Measurements from ENCODE around the gene P3R3URF. TPM values are rescaled to one million over a fixed set of nuclear protein-coding genes. Genes with fewer than 3 reads are reported as not detected.

The P3R3URF gene
- total and polyA plus RNA-seq, 5 donors from 2014 or later: not detected

GRCh38 chr1:46133781-46134350 is 42.4 kb downstream of the P3R3URF start:
- Mint-ChIP-seq H3K9me3 (peaks cover 0 to 4% (median 0%) of the 10 kb centered on the region in 7 donors), H3K27me3 (peaks cover 42% of the 10 kb centered on the region), H3K4me1 (peaks cover 0 to 36% (median 17%) of the 10 kb centered on the region in 4 donors), H3K27ac (peak overlapping the region in 1 of 3 donors; percentile 86), H3K36me3 (no peaks in the 10 kb centered on the region), H3K4me3 (peak overlapping the region; percentile 93 to 99 (median 96))
- no peaks in the 10 kb centered on the region for H3K9me3 ChIP-seq (ENCODE audit: control insufficient read depth in 2 of 2, low read length in 2 of 2)
- DNase-seq (no peak), ATAC-seq (ENCODE audit: low read depth in 2 of 2) (no peak)
- peaks cover 20% of the 10 kb centered on the region for H3K27me3 ChIP-seq (ENCODE audit: control insufficient read depth, insufficient read depth, low read length)
- H3K4me1 ChIP-seq (ENCODE audit: control insufficient read depth, insufficient read depth, low read length, poor library complexity, severe bottlenecking): peaks cover 22% of the 10 kb centered on the region
- no peak overlapping the region for H3K27ac ChIP-seq (ENCODE audit: insufficient read depth, low read length, poor library complexity, severe bottlenecking)
- peak overlapping the region; percentile 72 for H3K4me3 ChIP-seq (ENCODE audit: low read depth, low read length)
- H3K36me3 ChIP-seq (ENCODE audit: control insufficient read depth, insufficient read depth, low read length): no peaks in the 10 kb centered on the region

- H3K36me3 ChIP-seq (ENCODE audit: control insufficient read depth, insufficient read depth, low read length): no peaks in the 10 kb centered on the region
- H3K4me1 ChIP-seq (ENCODE audit: control insufficient read depth, insufficient read depth, low read length, poor library complexity, severe bottlenecking): peaks cover 22% of the 10 kb centered on the region
- H3K27me3 Mint-ChIP-seq: peaks cover 48% of the 10 kb centered on the region
- H3K27me3 ChIP-seq (ENCODE audit: control insufficient read depth, insufficient read depth, low read length): peaks cover 23% of the 10 kb centered on the region
- H3K27ac Mint-ChIP-seq: peak overlapping the region; percentile 86 to 94 (median 87)
- peaks cover 0 to 36% (median 17%) of the 10 kb centered on the region in 4 donors for H3K4me1 Mint-ChIP-seq
- H3K9me3 Mint-ChIP-seq: peaks cover 0 to 4% (median 0%) of the 10 kb centered on the region in 7 donors
- DNase-seq (no peak), ATAC-seq (ENCODE audit: low read depth in 2 of 2) (peak; percentile 14 to 23)
- H3K4me3 ChIP-seq (ENCODE audit: low read depth, low read length): peak overlapping the region; percentile 72
- H3K9me3 ChIP-seq (ENCODE audit: control insufficient read depth in 2 of 2, low read length in 2 of 2): no peaks in the 10 kb centered on the region
- peak overlapping the region; percentile 93 to 99 (median 96) for H3K4me3 Mint-ChIP-seq
- H3K36me3 Mint-ChIP-seq: no peaks in the 10 kb centered on the region
- H3K27ac ChIP-seq (ENCODE audit: insufficient read depth, low read length, poor library complexity, severe bottlenecking): peak overlapping the region; percentile 65
These were observed 43.1 kb downstream of the P3R3URF start for GRCh38 chr1:46133181-46133658.

GRCh38 chr1:46132529-46133180 is 43.6 kb downstream of the P3R3URF start, which contains the start of gene PIK3R3:
Gene PIK3R3 (minus strand): TSS chr1:46132629. CDS start chr1:46131952, 677 bp downstream.
- Histone ChIP-seq H3K27ac (ENCODE audit: insufficient read depth, low read length, poor library complexity, severe bottlenecking) (peak within 1 kb of the TSS; percentile 65), H3K4me1 (ENCODE audit: control insufficient read depth, insufficient read depth, low read length, poor library complexity, severe bottlenecking) (peaks cover 22% of the 10 kb centered on the region), H3K4me3 (ENCODE audit: low read depth, low read length) (peak within 1 kb of the TSS; percentile 85), H3K9me3 (ENCODE audit: control insufficient read depth in 2 of 2, low read length in 2 of 2) (no peaks in the 10 kb centered on the region), H3K36me3 (ENCODE audit: control insufficient read depth, insufficient read depth, low read length) (no peaks in the 10 kb centered on the region), H3K27me3 (ENCODE audit: control insufficient read depth, insufficient read depth, low read length) (peaks cover 23% of the 10 kb centered on the region)
- H3K27me3 Mint-ChIP-seq: peaks cover 54% of the 10 kb centered on the region
- ATAC-seq (ENCODE audit: low read depth in 2 of 2): peak; percentile 87 to 88
- peaks cover 0 to 4% (median 0%) of the 10 kb centered on the region in 7 donors for H3K9me3 Mint-ChIP-seq
- H3K36me3 Mint-ChIP-seq: no peaks in the 10 kb centered on the region
- H3K27ac Mint-ChIP-seq: peak within 1 kb of the TSS; percentile 86 to 94 (median 87)
- DNase-seq: peak; percentile 70 to 96 (median 75)
- H3K4me1 Mint-ChIP-seq: peaks cover 0 to 36% (median 17%) of the 10 kb centered on the region in 4 donors
- H3K4me3 Mint-ChIP-seq: peak within 1 kb of the TSS; percentile 93 to 99 (median 96)

GRCh38 chr1:46131712-46132528 is 44.4 kb downstream of the P3R3URF start:
- ATAC-seq (ENCODE audit: low read depth in 2 of 2): no peak
- peaks cover 55% of the 10 kb centered on the region for H3K27me3 Mint-ChIP-seq
- H3K27ac ChIP-seq (ENCODE audit: insufficient read depth, low read length, poor library complexity, severe bottlenecking): peak overlapping the region; percentile 65

GRCh38 chr1:46131093-46131492 is 45.2 kb downstream of the P3R3URF start:
- Mint-ChIP-seq H3K4me1 (peaks cover 0 to 36% (median 17%) of the 10 kb centered on the region in 4 donors), H3K4me3 (peak overlapping the region; percentile 93 to 97 (median 96)), H3K36me3 (no peaks in the 10 kb centered on the region), H3K27ac (peak overlapping the region in 1 of 3 donors; percentile 20), H3K27me3 (peaks cover 55% of the 10 kb centered on the region), H3K9me3 (peaks cover 0 to 4% (median 0%) of the 10 kb centered on the region in 7 donors)
- Histone ChIP-seq H3K9me3 (ENCODE audit: control insufficient read depth in 2 of 2, low read length in 2 of 2) (no peaks in the 10 kb centered on the region), H3K27ac (ENCODE audit: insufficient read depth, low read length, poor library complexity, severe bottlenecking) (no peak overlapping the region), H3K4me1 (ENCODE audit: control insufficient read depth, insufficient read depth, low read length, poor library complexity, severe bottlenecking) (peaks cover 22% of the 10 kb centered on the region), H3K4me3 (ENCODE audit: low read depth, low read length) (peak overlapping the region; percentile 85), H3K27me3 (ENCODE audit: control insufficient read depth, insufficient read depth, low read length) (peaks cover 20% of the 10 kb centered on the region), H3K36me3 (ENCODE audit: control insufficient read depth, insufficient read depth, low read length) (no peaks in the 10 kb centered on the region)
- no peak for ATAC-seq (ENCODE audit: low read depth in 2 of 2)
- DNase-seq: no peak

More at GRCh38 chr1:46131712-46132528, 44.4 kb downstream of the P3R3URF start:
- peaks cover 23% of the 10 kb centered on the region for H3K27me3 ChIP-seq (ENCODE audit: control insufficient read depth, insufficient read depth, low read length)
- no peaks in the 10 kb centered on the region for H3K36me3 ChIP-seq (ENCODE audit: control insufficient read depth, insufficient read depth, low read length)
- Mint-ChIP-seq H3K4me1 (peaks cover 0 to 36% (median 17%) of the 10 kb centered on the region in 4 donors), H3K36me3 (no peaks in the 10 kb centered on the region), H3K27ac (peak overlapping the region in 2 of 3 donors; percentile 86 to 87), H3K9me3 (peaks cover 0 to 4% (median 0%) of the 10 kb centered on the region in 7 donors), H3K4me3 (peak overlapping the region; percentile 93 to 99 (median 96))
- peak; percentile 9 to 34 (median 22) for DNase-seq
- no peaks in the 10 kb centered on the region for H3K9me3 ChIP-seq (ENCODE audit: control insufficient read depth in 2 of 2, low read length in 2 of 2)
- H3K4me3 ChIP-seq (ENCODE audit: low read depth, low read length): peak overlapping the region; percentile 85
- H3K4me1 ChIP-seq (ENCODE audit: control insufficient read depth, insufficient read depth, low read length, poor library complexity, severe bottlenecking): peaks cover 22% of the 10 kb centered on the region

GRCh38 chr1:46130606-46131005 is 45.7 kb downstream of the P3R3URF start:
- H3K27me3 ChIP-seq (ENCODE audit: control insufficient read depth, insufficient read depth, low read length): peaks cover 20% of the 10 kb centered on the region
- peaks cover 22% of the 10 kb centered on the region for H3K4me1 ChIP-seq (ENCODE audit: control insufficient read depth, insufficient read depth, low read length, poor library complexity, severe bottlenecking)
- H3K4me3 ChIP-seq (ENCODE audit: low read depth, low read length): peak overlapping the region; percentile 85
- DNase-seq: no peak
- no peaks in the 10 kb centered on the region for H3K36me3 ChIP-seq (ENCODE audit: control insufficient read depth, insufficient read depth, low read length)
- no peaks in the 10 kb centered on the region for H3K36me3 Mint-ChIP-seq
- H3K4me1 Mint-ChIP-seq: peaks cover 0 to 36% (median 17%) of the 10 kb centered on the region in 4 donors
- H3K4me3 Mint-ChIP-seq: peak overlapping the region in 3 of 4 donors; percentile 4 to 93 (median 13)
- no peak overlapping the region for H3K27ac ChIP-seq (ENCODE audit: insufficient read depth, low read length, poor library complexity, severe bottlenecking)
- H3K9me3 Mint-ChIP-seq: peaks cover 0 to 7% (median 0%) of the 10 kb centered on the region in 7 donors
- H3K9me3 ChIP-seq (ENCODE audit: control insufficient read depth in 2 of 2, low read length in 2 of 2): no peaks in the 10 kb centered on the region
- no peak overlapping the region for H3K27ac Mint-ChIP-seq
- no peak for ATAC-seq (ENCODE audit: low read depth in 2 of 2)
- H3K27me3 Mint-ChIP-seq: peaks cover 55% of the 10 kb centered on the region

GRCh38 chr1:46130121-46130520 is 46.2 kb downstream of the P3R3URF start:
- no peak overlapping the region for H3K27ac ChIP-seq (ENCODE audit: insufficient read depth, low read length, poor library complexity, severe bottlenecking)
- H3K9me3 Mint-ChIP-seq: peaks cover 0 to 7% (median 0%) of the 10 kb centered on the region in 7 donors
- ATAC-seq (ENCODE audit: low read depth in 2 of 2): no peak
- no peak overlapping the region for H3K27ac Mint-ChIP-seq
- H3K4me1 Mint-ChIP-seq: peaks cover 0 to 36% (median 17%) of the 10 kb centered on the region in 4 donors
- H3K9me3 ChIP-seq (ENCODE audit: control insufficient read depth in 2 of 2, low read length in 2 of 2): no peaks in the 10 kb centered on the region
- no peak for DNase-seq
- peak overlapping the region in 2 of 4 donors; percentile 34 to 93 for H3K4me3 Mint-ChIP-seq
- H3K27me3 ChIP-seq (ENCODE audit: control insufficient read depth, insufficient read depth, low read length): peaks cover 20% of the 10 kb centered on the region
- H3K36me3 ChIP-seq (ENCODE audit: control insufficient read depth, insufficient read depth, low read length): no peaks in the 10 kb centered on the region
- no peak overlapping the region for H3K4me3 ChIP-seq (ENCODE audit: low read depth, low read length)
- no peaks in the 10 kb centered on the region for H3K36me3 Mint-ChIP-seq
- H3K4me1 ChIP-seq (ENCODE audit: control insufficient read depth, insufficient read depth, low read length, poor library complexity, severe bottlenecking): peaks cover 22% of the 10 kb centered on the region
- peaks cover 59% of the 10 kb centered on the region for H3K27me3 Mint-ChIP-seq

Data from CD4-positive, CD25-positive, alpha-beta regulatory T cell (primary cell).